ENCODE results near the gene CPPED1. TPM values are rescaled to one million over a fixed set of nuclear protein-coding genes. Genes with fewer than 3 reads are reported as not detected.

The CPPED1 gene
- total and polyA plus RNA-seq, 4 donors, result 10.4 to 29.1 (median 23.0) TPM

- Histone ChIP-seq H3K27ac (ENCODE audit: low read depth in 1 of 2, low read length in 2 of 2) (no peak overlapping the region), H3K4me1 (ENCODE audit: control insufficient read depth in 4 of 4, insufficient read depth in 4 of 4, low read length in 3 of 4) (no peaks in the 10 kb centered on the region), H3K36me3 (ENCODE audit: control insufficient read depth in 4 of 4, insufficient read depth in 3 of 4, low read depth in 1 of 4, low read length in 3 of 4) (peaks cover 0 to 18% (median 7%) of the 10 kb centered on the region in 4 donors), H3K9me3 (ENCODE audit: control insufficient read depth in 4 of 4, low read length in 3 of 4) (no peaks in the 10 kb centered on the region), H3K9ac (ENCODE audit: low read depth in 1 of 2, low read length in 2 of 2) (no peak overlapping the region), H3K27me3 (ENCODE audit: control insufficient read depth in 4 of 4, insufficient read depth in 4 of 4, low read length in 3 of 4) (no peaks in the 10 kb centered on the region), H3K4me3 (ENCODE audit: low read depth in 1 of 3, low read length in 3 of 3) (no peak overlapping the region)
- DNase-seq (ENCODE audit: low spot score), result no peak
- TF ChIP-seq YY1 (IDR thresholded peaks at IDR 0.05) (no peak), CTCF (IDR thresholded peaks at IDR 0.05; ENCODE audit: low read depth, low read length, missing input control) (no peak), ZBTB33 (IDR thresholded peaks at IDR 0.05) (no peak), RXRA (IDR thresholded peaks at IDR 0.05) (no peak), HNF4A (conservative IDR thresholded peaks at IDR 0.05) (no peak), EGR1 (IDR thresholded peaks at IDR 0.05; ENCODE audit: low read depth in 2 of 2) (no peak), SP1 (IDR thresholded peaks at IDR 0.05) (no peak), HNF4G (IDR thresholded peaks at IDR 0.05) (no peak), JUND (IDR thresholded peaks at IDR 0.05) (no peak)
- WGBS, result 95% methylated on average over 3 of the region's 3 CpGs
These were observed 103.5 kb downstream of the CPPED1 start for GRCh38 chr16:12700161-12700560.

- no peak overlapping the region for H3K27ac ChIP-seq (ENCODE audit: low read depth in 1 of 2, low read length in 2 of 2)
- TF ChIP-seq NR2F2 (IDR thresholded peaks at IDR 0.05) (no peak), TAF1 (conservative IDR thresholded peaks at IDR 0.05) (no peak), REST (IDR thresholded peaks at IDR 0.05) (no peak), RAD21 (IDR thresholded peaks at IDR 0.05) (no peak), SP1 (IDR thresholded peaks at IDR 0.05) (no peak), HNF4A (conservative IDR thresholded peaks at IDR 0.05) (no peak), GABPA (IDR thresholded peaks at IDR 0.05 in 1 of 2, conservative IDR thresholded peaks at IDR 0.05 in 1 of 2) (no peak), FOXA1 (IDR thresholded peaks at IDR 0.05) (no peak), FOXA2 (IDR thresholded peaks at IDR 0.05) (no peak), ZBTB33 (IDR thresholded peaks at IDR 0.05) (no peak), CTCF (IDR thresholded peaks at IDR 0.05; ENCODE audit: low read depth, low read length, missing input control) (no peak), YY1 (IDR thresholded peaks at IDR 0.05) (no peak)
- no peaks in the 10 kb centered on the region for H3K27me3 ChIP-seq (ENCODE audit: control insufficient read depth in 4 of 4, insufficient read depth in 4 of 4, low read length in 3 of 4)
- peaks cover 0 to 15% (median 4%) of the 10 kb centered on the region in 4 donors for H3K36me3 ChIP-seq (ENCODE audit: control insufficient read depth in 4 of 4, insufficient read depth in 3 of 4, low read depth in 1 of 4, low read length in 3 of 4)
- no peak for DNase-seq (ENCODE audit: low spot score)
- H3K4me1 ChIP-seq (ENCODE audit: control insufficient read depth in 4 of 4, insufficient read depth in 4 of 4, low read length in 3 of 4), result no peaks in the 10 kb centered on the region
- H3K9ac ChIP-seq (ENCODE audit: low read depth in 1 of 2, low read length in 2 of 2), result no peak overlapping the region
- no peaks in the 10 kb centered on the region for H3K9me3 ChIP-seq (ENCODE audit: control insufficient read depth in 4 of 4, low read length in 3 of 4)
- 88% methylated on average over 7 of the region's 7 CpGs for WGBS
- no peak overlapping the region for H3K4me3 ChIP-seq (ENCODE audit: low read depth in 1 of 3, low read length in 3 of 3)
These were observed 104.5 kb downstream of the CPPED1 start for GRCh38 chr16:12699161-12699560.
